NT2/D1 (cell line): ENCODE results near the gene FBXL4.

Experiments used
- SUZ12 ChIP-seq: IDR thresholded peaks from 2 replicates; pipeline ENCODE4 v1.6.1; 2011; ENCODE audit not compliant: insufficient read length, insufficient read depth; ENCODE audit errors: extremely low read depth
- YY1 ChIP-seq: IDR thresholded peaks from 2 replicates; pipeline ENCODE4 v1.6.1; 2011; ENCODE audit not compliant: insufficient read length, insufficient read depth

GRCh38 chr6:98941319-98941718 is 6.4 kb downstream of the FBXL4 start:
- TF ChIP-seq SUZ12 (no peak), YY1 (no peak)
